SK-N-SH (cell line): ENCODE measurements around the gene STAM2. TPM values are rescaled to one million over a fixed set of nuclear protein-coding genes. Genes with fewer than 3 reads are reported as not detected.

Experiments
- CTCF ChIA-PET: fragments of 300-600, 350-600 bp; formaldehyde crosslinking; extraction: SDS; loops from one replicate; lab custom pipeline; 2021; lab: Yijun Ruan, JAX
- POLR2A ChIA-PET: fragments of 350-600 bp; sonication (Branson Sonifier 250); formaldehyde crosslinking; extraction: SDS; loops from one replicate; lab custom pipeline; 2020; ENCODE audit warnings: antibody characterized with exemption, inconsistent platforms; lab: Yijun Ruan, JAX
- DNase-seq: peaks from one replicate; pipeline ENCODE4 v3.0.0; 2012
- H2AFZ ChIP-seq: fragments of 200-600 bp; sonication (generic); 2 replicates; pipeline ENCODE4 v1.8.1; 2016; ENCODE audit warnings: antibody characterized with exemption, mild to moderate bottlenecking, low read depth
- H3F3A ChIP-seq: fragments of 200-600 bp; sonication (generic); replicated peaks from 2 replicates; pipeline ENCODE3; 2016; ENCODE audit warnings: antibody characterized with exemption, mild to moderate bottlenecking; ENCODE audit not compliant: insufficient read depth
- H3K27ac ChIP-seq, 2 experiments: fragments of 200-500 bp in 1 of 2; fragments of 200-600 bp in 1 of 2; sonication (Bioruptor generic) in 1 of 2; sonication (generic), shearing (Covaris generic) in 1 of 2; 2 replicates each; pipeline versions ENCODE4 v1.5.1 to v1.6.1; 2014 to 2016; ENCODE audit warnings: low read depth in 2 of 2, inconsistent platforms in 1 of 2, low read length in 1 of 2, mild to moderate bottlenecking in 1 of 2, mixed read lengths in 1 of 2
- H3K27me3 ChIP-seq: fragments of 200-600 bp; sonication (generic), shearing (Covaris generic); 2 replicates; pipeline ENCODE4 v1.6.1; 2016; ENCODE audit warnings: mixed run types; ENCODE audit not compliant: insufficient read depth
- H3K36me3 ChIP-seq, 2 experiments: fragments of 200-500 bp in 1 of 2; fragments of 200-600 bp in 1 of 2; sonication (Bioruptor generic) in 1 of 2; sonication (generic) in 1 of 2; replicated peaks in 1 of 2; 2 replicates each; pipeline versions ENCODE3 to v1.5.1; 2014 to 2016; ENCODE audit warnings: low read length in 1 of 2, mild to moderate bottlenecking in 1 of 2; ENCODE audit not compliant: insufficient read depth in 2 of 2, control insufficient read depth in 1 of 2
- H3K4me1 ChIP-seq, 2 experiments: fragments of 200-500 bp in 1 of 2; fragments of 200-600 bp in 1 of 2; sonication (Bioruptor generic) in 1 of 2; sonication (generic), shearing (Covaris generic) in 1 of 2; 2 replicates each; pipeline versions ENCODE4 v1.5.1 to v1.6.1; 2014 to 2016; ENCODE audit warnings: low read depth in 1 of 2, low read length in 1 of 2, mixed run types in 1 of 2; ENCODE audit not compliant: insufficient read depth in 2 of 2, control insufficient read depth in 1 of 2
- H3K4me2 ChIP-seq: fragments of 200-600 bp; sonication (generic), shearing (Covaris generic); 2 replicates; pipeline ENCODE4 v1.6.1; 2017; ENCODE audit warnings: mixed run types
- H3K4me3 ChIP-seq, 2 experiments: fragments of 200-500 bp in 1 of 2; fragments of 200-600 bp in 1 of 2; sonication (Bioruptor generic) in 1 of 2; sonication (generic), shearing (Covaris generic) in 1 of 2; 2 replicates each; pipeline versions ENCODE4 v1.5.1 to v1.8.1; 2014 to 2016; ENCODE audit warnings: low read depth in 2 of 2, inconsistent platforms in 1 of 2, low read length in 1 of 2, mild to moderate bottlenecking in 1 of 2, mixed read lengths in 1 of 2, moderate library complexity in 1 of 2
- H3K79me2 ChIP-seq: fragments of 200-600 bp; sonication (generic); 2 replicates; pipeline ENCODE4 v1.8.1; 2017; ENCODE audit warnings: mild to moderate bottlenecking; ENCODE audit not compliant: insufficient read depth
- H3K9ac ChIP-seq: fragments of 200-600 bp; sonication (generic); 2 replicates; pipeline ENCODE4 v1.6.1; 2017; ENCODE audit warnings: mixed run types
- H3K9me2 ChIP-seq: fragments of 200-600 bp; sonication (generic); 2 replicates; pipeline ENCODE4 v1.6.1; 2017; ENCODE audit warnings: mixed run types
- H3K9me3 ChIP-seq: fragments of 200-600 bp; sonication (generic); 2 replicates; pipeline ENCODE4 v1.6.1; 2017; ENCODE audit warnings: mixed run types, mild to moderate bottlenecking, moderate library complexity
- H4K20me1 ChIP-seq: fragments of 200-600 bp; sonication (generic); 2 replicates; pipeline ENCODE4 v1.6.1; 2017; ENCODE audit warnings: mild to moderate bottlenecking, mixed run types; ENCODE audit not compliant: insufficient read depth
- CHD2 ChIP-seq: fragments of 150-350 bp; IDR thresholded peaks from 2 replicates; pipeline ENCODE4 v1.6.1; 2018; ENCODE audit warnings: low read length; ENCODE audit not compliant: partially characterized antibody
- CTCF ChIP-seq: fragments of 200-600 bp; sonication (generic); IDR thresholded peaks from 2 replicates; pipeline ENCODE4 v1.6.1; 2017; ENCODE audit warnings: antibody characterized with exemption, mild to moderate bottlenecking, moderate library complexity
- FOSL2 ChIP-seq: IDR thresholded peaks from 2 replicates; pipeline ENCODE4 v1.4.0; 2012; ENCODE audit warnings: low read depth, mild to moderate bottlenecking, moderate library complexity, borderline replicate concordance
- FOXJ3 ChIP-seq: sonication (generic); formaldehyde crosslinking; IDR thresholded peaks from 2 replicates; pipeline ENCODE4 v1.5.1; 2020; ENCODE audit warnings: mild to moderate bottlenecking, missing genetic modification reagents
- GABPA ChIP-seq: IDR thresholded peaks from 2 replicates; pipeline ENCODE4 v1.4.0; 2012; ENCODE audit warnings: low read depth, mild to moderate bottlenecking
- GATA2 ChIP-seq: sonication (generic); formaldehyde crosslinking; IDR thresholded peaks from 2 replicates; pipeline ENCODE4 v1.5.0; 2020; ENCODE audit warnings: mild to moderate bottlenecking, missing genetic modification reagents
- JUND ChIP-seq: IDR thresholded peaks from 2 replicates; pipeline ENCODE4 v1.4.0; 2012
- MEF2A ChIP-seq: IDR thresholded peaks from 2 replicates; pipeline ENCODE4 v1.4.0; 2012; ENCODE audit warnings: low read depth, borderline replicate concordance
- RCOR1 ChIP-seq: fragments of 150-350 bp; IDR thresholded peaks from 2 replicates; pipeline ENCODE4 v1.6.1; 2017; ENCODE audit warnings: antibody characterized with exemption, low read length
- REST ChIP-seq: IDR thresholded peaks from 2 replicates; pipeline ENCODE4 v1.6.1; 2012; ENCODE audit warnings: mild to moderate bottlenecking, low read depth, low read length, moderate library complexity
- RFX5 ChIP-seq: IDR thresholded peaks from 2 replicates; pipeline ENCODE4 v1.6.1; 2012; ENCODE audit warnings: mild to moderate bottlenecking, improper control_type of control experiment, low read length
- TAF1 ChIP-seq: IDR thresholded peaks from 2 replicates; pipeline ENCODE4 v1.6.1; 2012; ENCODE audit warnings: low read depth, mild to moderate bottlenecking, low read length, moderate library complexity, borderline replicate concordance
- TCF12 ChIP-seq: IDR thresholded peaks from 2 replicates; pipeline ENCODE4 v1.4.0; 2012
- TEAD4 ChIP-seq: IDR thresholded peaks from 2 replicates; pipeline ENCODE4 v1.4.0; 2012; ENCODE audit warnings: mild to moderate bottlenecking, borderline replicate concordance; ENCODE audit not compliant: insufficient read depth
- USF2 ChIP-seq: fragments of 150-350 bp; IDR thresholded peaks from 2 replicates; pipeline ENCODE4 v1.6.1; 2017; ENCODE audit warnings: antibody characterized with exemption, low read length, low read depth, borderline replicate concordance
- YY1 ChIP-seq: IDR thresholded peaks from 2 replicates; pipeline ENCODE4 v1.4.0; 2012; ENCODE audit warnings: low read depth, mild to moderate bottlenecking
- WGBS: methylation state at CpG from one replicate; pipeline ENCODE4 v1.1.6; 2017; ENCODE audit warnings: low lambda C conversion rate; 5-methylcytosine and 5-hydroxymethylcytosine counted together
- polyA plus RNA-seq, 3 experiments: library from polyadenylated mRNA; depleted of rRNA; stranded (reverse); fragments of >200 nt; gene quantifications; 2 replicates each; pipeline ENCODE4 v1.2.3, GENCODE V29; 2012
- TF ChIP-seq, protein P1 (sequence below): fragments of 150-350 bp; IDR thresholded peaks from 2 replicates; pipeline ENCODE4 v1.6.1; 2016; ENCODE audit warnings: mild to moderate bottlenecking, low read depth, low read length
- TF ChIP-seq, protein P2 (sequence below): IDR thresholded peaks from 2 replicates; pipeline ENCODE4 v1.4.0; 2012; ENCODE audit warnings: low read depth

STAM2 gene
- polyA plus RNA-seq, 1 of the 3 experiments (the other 2 are of a cell fraction): 6.9 TPM

- H2AFZ ChIP-seq: 0 out of 2 replicates have a peak overlapping the region, but pooled peaks have one; percentile 42
- no peaks in the 10 kb centered on the region for H4K20me1 ChIP-seq
- no peaks in the 10 kb centered on the region for H3K9me3 ChIP-seq
- H3K27me3 ChIP-seq: peaks cover 34% of the 10 kb centered on the region
- no peaks in the 10 kb centered on the region for H3K9me2 ChIP-seq
- H3K79me2 ChIP-seq: no peaks in the 10 kb centered on the region
- H3K27ac ChIP-seq: no peak overlapping the region
- 14% methylated on average over 13 of the region's 13 CpGs for WGBS
- peak; percentile 46 for DNase-seq
- ChIA-PET CTCF (interaction anchor here (1.0 to 2.9 kb wide), 4 partner anchors 9 to 72 kb away, joined by 3 to 10 read pairs (median 3); no protein-coding TSS in a partner anchor), POLR2A (no interaction called here)
- H3F3A ChIP-seq: peaks cover 5% of the 10 kb centered on the region
- no peak overlapping the region for H3K9ac ChIP-seq
- H3K4me1 ChIP-seq: peaks cover 0 to 20% of the 10 kb centered on the region in 2 experiments; a peak in 2 of 4 replicates
- peak overlapping the region; percentile 100 for H3K4me2 ChIP-seq
- H3K4me3 ChIP-seq: peak overlapping the region; percentile 49 to 61
- H3K36me3 ChIP-seq: no peaks in the 10 kb centered on the region
- TF ChIP-seq MEF2A (no peak), GATA2 (CRISPR knock-in tag) (no peak), YY1 (no peak), FOXJ3 (CRISPR knock-in tag) (no peak), USF2 (no peak), RCOR1 (peak; percentile 28; the same call in 1 of the 2 replicates), REST (no peak), GABPA (no peak), RFX5 (no peak), TCF12 (peak; percentile 38), TEAD4 (no peak), FOSL2 (no peak), CHD2 (no peak), CTCF (no peak), TAF1 (no peak), JUND (no peak)
- TF ChIP-seq, protein P1, sequence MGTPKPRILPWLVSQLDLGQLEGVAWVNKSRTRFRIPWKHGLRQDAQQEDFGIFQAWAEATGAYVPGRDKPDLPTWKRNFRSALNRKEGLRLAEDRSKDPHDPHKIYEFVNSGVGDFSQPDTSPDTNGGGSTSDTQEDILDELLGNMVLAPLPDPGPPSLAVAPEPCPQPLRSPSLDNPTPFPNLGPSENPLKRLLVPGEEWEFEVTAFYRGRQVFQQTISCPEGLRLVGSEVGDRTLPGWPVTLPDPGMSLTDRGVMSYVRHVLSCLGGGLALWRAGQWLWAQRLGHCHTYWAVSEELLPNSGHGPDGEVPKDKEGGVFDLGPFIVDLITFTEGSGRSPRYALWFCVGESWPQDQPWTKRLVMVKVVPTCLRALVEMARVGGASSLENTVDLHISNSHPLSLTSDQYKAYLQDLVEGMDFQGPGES: no peak
- TF ChIP-seq, protein P2, sequence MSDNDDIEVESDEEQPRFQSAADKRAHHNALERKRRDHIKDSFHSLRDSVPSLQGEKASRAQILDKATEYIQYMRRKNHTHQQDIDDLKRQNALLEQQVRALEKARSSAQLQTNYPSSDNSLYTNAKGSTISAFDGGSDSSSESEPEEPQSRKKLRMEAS: no peak
Observed at GRCh38 chr2:152097290-152097800, 78.2 kb downstream of the STAM2 start.
